Measurements from ENCODE around the gene IFNGR1.
"Not testable (repeated sequence)": the region's sequence is repeated elsewhere in the genome, so short reads cannot be mapped to it uniquely, and the experiment has no call there.

Gene IFNGR1

DNA sequence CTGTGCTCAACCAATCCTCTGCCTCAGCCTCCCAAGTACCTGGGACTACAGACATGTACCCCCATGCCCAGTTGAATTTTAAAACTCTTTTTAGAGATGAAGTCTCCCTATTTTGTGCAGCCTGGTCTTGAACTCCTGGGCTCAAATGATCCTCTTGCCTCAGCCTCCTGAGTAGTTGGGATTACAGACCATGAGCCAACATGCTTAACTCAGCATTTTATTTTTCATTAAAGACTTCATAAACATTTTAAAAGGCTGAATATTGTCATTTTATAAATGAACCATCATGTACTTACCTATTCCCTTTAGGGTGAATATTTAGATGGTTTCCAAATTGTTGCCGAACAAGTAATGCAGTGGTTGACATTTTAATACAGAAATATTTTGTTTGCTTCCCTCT, 16.5 kb upstream of the IFNGR1 start:
- no peak for DNase-seq

DNA sequence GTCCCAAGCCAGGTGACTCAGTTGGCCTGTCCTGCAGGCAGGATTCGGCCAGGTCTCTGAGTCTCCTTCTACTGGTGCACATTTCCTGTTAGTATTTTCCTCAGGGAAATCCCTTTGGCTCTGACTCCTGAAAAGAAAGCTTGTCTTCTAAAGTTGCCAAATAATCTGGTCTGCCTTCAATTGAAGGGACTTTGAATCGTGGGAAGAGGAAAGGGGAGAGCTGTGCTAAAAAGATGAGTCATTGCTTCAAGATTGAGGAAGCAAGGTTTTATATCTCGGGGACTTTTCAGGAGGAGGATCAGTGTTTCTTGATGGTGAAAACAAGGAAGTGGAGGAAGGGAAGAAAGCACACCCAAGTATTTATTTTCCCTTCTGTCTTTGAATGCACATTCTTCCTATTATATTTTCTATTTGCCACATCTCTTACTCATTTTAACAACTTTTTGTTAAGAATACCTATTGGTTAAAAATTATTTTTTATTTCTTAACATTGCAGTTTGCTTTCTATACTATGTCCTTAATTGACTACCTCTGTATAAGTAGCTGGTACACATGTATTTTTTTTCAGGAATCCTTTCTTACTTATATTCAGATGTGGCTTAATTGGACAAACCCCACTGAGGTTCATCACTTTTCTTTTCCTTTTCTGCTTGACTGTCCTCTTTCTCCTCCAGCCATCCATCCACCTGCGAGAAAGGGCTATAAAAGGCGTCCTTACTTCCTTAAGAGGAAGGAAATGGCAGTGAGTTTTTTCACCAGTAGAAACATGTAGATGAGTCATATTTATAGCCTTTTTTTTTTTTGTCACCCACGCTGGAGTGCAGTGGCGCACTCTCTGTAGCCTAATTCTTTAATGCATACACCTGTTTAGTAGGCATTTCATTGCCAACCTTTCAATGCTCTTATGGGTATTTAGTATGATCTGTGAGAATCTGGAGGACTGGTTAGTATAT, 15.0 kb upstream of the IFNGR1 start:
- DNase-seq = peak; percentile 46

DNA sequence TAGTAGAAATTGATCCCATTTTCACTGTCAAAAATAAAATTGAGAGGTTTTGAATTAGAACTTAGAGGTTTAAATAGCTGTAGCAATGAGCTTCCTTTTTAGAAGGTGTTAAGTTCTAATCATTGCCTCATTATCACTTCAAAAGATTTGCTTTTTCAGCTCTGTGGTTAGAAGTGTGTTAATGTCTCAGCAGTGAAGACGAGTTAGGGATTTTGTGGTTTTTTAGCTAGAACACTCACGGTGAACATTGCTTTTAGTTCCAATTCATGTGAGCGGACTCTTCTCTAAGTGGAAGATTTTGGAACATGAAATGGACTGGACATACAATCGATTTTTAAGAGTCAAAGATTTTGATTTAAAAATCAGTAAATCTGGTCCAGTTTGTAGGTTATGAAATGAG, 12.7 kb upstream of the IFNGR1 start:
- DNase-seq = no peak

DNA sequence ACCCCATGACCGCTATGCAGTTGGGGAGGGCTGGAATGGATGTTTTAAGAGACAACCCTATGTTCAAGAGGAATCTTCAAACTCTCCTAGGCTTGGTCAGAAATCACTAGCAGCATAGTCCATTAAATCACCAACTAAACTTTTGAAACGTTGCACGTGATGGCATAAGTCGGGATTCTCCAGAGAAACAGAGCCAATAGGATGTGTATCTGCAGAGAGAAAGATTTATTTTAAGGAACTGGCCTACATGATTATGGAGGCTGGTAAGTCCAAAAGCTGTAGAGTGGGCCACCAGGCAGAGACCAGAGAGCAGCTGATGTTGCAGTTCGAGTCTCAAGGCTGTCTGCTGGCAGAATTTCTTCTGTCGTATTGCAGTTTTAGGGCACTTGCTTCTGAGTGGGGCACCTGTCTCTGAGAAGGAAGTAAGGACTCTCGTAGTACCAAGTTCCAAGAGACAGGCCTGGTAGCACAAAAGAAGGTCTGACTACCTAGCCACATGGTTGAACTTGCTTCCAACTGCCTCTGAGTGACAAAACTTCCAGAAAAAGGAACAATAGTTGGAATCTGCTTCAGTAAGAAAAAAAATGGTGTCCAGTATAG, 11.9 kb upstream of the IFNGR1 start:
- DNase-seq = no peak

DNA sequence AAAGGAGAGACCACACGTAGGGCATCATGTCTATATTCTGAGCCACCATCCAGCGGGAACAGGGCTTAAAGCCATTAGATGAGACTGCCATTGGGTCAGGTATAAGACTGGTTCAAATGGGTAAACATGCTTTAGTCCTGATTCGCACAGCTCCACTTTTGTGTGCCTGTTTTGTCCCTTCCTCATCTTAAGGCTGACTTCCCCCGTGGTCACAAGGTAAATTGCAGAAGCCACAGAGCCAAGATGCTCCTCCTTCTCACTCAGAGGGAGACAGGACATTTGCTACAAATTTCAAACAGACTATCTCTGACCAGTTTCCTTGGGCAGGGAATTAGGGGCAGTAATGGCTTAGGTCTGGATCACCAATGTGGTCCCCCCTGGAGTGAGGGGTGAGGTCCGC, 11.4 kb upstream of the IFNGR1 start:
- DNase-seq = no peak

DNA sequence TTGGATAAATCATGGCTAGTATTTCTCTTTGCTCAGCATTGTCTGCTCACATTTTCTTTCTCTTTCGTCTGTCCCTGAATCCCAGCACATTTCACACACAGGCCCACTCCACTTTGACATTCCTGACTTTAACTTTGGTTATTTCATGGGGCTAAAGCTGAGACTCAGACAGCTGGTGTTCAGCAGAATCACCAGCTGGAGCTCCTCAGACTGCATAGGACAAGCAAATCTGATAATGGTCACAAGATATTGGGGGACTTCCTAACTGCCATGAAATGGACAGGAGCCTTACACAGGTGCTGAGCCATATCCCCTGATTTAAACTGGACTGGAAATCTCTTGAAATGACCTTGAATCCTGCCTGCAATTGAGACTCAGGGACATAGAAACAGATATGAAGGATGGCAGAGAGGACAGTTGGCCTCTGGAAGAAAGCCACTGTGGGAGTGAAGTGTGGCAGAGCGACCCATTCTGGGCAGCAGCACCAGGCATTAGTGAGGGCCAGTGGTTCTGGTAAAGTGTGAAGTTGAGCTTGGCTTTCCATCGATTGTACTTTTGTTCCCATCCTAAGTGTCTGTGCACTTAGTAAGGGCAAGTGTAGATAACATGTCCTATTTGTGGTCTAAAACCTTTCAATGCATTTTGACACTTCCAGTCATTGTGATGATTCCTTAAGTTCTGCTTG, 10.0 kb upstream of the IFNGR1 start:
- no peak for DNase-seq

DNA sequence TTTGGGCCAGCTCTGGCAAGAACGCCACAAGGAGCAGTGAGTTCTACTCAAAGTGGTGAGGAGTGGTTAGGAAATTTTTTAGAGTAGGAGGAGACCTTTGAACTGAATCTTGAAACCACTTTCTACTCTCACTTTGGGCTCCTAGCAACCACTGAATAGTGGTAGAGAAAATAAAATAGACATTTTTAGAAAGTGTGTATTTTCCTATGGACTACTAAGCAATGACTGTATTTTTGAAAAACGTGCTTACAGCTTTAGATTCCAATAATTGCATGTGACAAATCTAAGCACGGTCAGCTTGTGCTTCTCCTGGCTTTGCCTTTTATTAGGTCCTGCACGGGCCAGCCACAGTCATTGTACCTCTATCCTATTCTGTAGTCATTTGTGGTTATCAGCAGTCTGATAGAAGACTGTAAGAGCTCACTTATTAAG, 8.7 kb upstream of the IFNGR1 start:
- no peak for DNase-seq

DNA sequence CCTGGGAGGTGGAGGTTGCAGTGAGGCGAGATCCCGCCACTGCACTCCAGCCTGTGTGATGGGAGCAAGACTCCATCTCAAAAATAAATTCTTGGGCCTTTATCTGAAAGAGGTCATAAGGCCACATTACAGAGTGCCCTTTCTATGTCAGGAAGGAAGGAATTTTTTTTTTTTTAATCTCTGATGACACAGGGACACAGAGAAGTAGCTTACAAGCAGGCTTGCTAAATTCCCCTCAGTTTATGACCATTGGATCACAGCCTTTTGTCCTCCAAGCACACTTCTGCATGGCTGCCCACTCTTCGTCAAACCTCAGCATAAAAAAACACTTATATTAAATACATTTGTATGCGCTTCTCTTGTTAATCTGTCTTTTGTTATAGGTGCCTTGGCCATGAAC, 7.5 kb upstream of the IFNGR1 start:
- no peak for DNase-seq

DNA sequence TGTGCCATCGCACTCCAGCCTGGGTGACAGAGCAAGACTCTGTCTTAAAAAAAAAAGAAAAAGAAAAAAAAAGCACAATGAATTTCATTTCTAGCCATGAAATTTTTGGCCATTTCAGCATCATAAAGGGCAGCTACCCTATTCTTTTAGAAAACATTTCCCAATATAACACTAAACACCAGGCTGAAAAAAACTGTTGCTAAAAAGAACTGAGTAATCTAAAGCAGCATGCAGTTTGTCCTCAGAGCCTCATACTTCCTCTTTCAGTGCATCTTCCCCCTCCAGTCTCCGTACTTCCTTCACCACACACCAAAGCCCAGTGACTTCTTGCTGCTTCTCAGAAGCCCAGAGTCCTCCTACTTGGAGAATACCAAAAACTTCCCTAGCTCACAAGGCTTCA, 5.6 kb upstream of the IFNGR1 start:
- no peak for DNase-seq

DNA sequence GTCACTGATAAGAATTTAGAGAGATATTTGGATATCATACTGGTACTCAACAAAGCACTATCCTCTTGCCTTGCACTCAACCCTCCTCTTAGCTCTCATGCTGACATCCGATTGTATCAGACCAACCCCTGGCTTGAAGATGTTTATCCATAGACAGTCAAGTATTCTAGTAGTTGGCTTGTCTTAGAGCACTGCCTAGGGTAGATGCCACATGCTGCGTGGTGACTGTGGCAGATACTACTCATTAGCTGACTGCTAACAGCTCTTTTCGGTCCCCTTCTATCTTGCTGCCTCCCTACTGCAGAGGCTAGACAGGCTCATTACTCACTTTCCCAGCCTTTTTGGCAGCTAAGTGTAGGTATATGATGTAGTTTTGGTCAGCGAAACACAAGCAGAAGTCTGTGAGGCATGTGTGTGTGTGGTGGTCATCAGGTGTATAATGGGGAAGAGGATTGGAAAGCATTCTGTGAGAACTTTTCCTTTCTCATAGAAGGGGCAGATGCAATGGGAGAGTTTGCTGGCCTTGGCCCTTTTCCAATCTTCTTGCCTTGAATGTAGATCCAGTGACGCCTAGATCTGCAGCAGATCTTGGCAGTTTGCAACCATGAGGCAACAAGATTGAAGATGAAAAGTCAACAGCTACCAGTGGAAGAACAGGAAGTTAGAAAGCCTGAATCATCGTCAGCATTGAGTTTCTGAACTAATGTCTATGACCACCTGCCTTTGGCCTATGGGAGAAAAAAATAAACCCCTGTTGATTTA, 4.4 kb upstream of the IFNGR1 start:
- no peak for DNase-seq

DNA sequence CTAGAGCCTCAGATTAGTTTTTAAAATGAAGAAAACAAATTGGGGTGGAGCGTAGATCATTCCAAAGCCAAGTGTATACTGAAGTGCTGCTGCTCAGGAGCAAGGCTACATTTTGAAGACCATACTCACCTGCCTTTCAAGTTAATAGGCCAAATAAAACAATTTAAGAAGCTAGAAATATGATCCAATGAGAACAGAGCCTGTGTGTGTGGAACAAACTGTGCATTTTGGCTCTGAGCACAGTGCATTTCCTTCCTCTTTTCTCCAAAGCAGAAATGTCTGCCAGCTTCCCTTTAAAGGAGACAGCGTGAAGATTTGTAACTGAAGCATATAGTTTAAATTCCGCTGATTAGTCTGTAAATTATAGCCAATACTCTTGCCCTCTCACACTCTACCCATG, 3.2 kb upstream of the IFNGR1 start:
- no peak for DNase-seq

DNA sequence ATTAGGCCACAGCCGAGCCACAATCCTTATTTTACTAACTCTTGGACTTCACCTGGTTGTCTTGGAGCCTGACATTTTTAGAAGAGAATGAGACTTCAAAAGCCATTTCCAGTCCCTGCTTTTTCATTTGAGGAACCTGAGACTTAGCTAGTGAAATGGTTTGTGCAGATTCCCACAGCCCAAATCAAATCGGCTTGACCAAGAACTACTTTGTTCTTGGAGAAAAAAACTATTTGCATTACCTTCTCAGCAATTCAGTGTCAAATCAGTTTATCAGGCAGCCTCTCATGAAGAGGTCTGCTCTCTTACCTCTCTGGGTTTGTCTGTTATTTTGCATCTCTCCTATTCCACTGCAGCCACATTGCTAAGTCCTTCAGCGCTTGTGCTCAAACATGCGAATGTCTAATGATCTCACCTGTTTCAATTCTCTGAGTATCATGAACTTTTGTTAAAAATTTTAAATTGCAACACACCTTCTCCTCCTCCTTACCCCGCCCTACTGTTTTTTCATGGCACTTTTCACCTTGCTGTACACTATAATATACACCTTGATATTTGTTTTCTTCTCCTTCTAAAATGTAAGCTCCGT, 573 bp upstream of the IFNGR1 start:
- no peak for DNase-seq

DNA sequence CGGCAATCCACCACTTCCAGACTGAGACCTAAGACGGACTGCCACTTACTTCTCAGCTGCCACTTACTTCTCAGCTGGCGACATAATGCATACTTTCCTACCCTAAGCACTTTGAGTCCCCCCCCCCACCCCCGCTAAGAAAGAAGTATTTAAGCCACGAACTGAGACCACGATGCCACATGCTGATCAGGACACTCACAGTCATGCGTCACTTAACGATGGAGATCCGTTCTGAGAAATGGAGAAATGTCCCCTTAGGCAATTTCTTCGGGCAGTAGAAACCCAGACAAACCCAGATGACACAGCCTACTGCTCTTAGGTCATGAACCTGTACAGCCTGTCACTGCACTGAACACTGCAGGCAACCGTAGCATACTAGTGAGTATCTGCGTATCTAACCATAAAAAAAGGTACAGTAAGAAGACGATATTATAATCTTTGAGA, 690 bp downstream of the IFNGR1 start:
- DNase-seq = peak; percentile 49

DNA sequence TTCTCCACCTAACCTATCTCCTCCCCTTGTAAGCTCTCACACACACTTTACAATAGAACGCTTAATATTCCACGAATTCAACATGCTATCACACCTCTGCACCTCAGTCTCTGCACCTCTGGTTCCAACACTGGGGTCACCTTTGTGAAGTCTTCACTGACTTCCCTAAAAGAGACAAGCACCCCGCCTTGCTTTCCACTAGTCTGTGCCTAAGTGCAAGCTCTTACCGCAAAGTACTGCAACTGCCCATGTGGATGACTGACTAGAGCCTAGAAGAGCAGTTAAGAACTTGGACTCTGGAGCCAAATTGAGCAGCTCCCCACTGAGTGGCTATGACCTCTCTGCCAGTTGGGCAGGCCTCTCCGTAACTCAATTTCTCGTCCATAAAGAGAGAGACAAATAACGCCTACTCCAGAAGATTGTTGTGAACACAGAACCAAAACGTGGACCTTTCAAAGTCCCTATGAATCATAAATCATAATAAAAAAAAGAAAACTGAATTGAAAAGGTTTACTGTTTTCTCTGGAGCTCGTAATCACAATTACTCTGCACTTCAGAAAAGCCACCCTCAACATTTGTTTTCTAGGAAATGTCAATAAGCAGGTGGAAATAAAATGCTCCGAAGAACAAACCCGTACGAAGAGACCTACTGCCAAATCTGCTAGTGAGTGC, 1.2 kb downstream of the IFNGR1 start:
- DNase-seq = no peak

DNA sequence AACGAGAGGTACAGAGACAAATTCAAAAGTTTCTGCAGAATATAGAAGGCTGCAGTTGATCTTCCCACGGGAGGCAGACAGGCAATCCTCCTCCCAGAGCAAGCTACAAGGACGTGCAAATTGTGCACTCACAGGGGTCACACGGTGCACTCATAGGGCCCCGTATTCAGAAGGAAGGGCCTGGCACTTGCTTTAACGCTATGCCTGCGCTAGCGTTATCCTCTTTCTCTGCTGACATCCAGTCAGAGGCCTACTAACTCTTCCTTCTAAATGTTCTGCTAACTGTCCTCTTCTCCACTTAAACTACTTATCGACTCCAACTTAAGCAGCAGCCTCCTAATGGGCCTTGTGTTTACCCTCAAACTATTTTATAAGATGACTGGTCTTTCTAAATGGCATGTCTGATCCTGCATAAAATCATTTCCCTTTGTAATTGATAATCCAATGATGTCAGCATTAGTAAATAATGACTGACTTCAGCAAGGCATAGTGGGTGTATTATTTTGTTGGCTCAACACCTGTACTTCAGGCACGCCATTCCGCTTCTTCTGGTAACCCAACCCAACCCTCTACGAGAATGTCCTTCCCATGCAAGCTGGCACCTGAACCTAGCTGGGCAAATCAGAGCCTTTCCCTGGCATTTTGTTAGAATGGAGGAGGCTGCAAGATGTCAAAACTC, 2.2 kb downstream of the IFNGR1 start:
- DNase-seq = no peak

DNA sequence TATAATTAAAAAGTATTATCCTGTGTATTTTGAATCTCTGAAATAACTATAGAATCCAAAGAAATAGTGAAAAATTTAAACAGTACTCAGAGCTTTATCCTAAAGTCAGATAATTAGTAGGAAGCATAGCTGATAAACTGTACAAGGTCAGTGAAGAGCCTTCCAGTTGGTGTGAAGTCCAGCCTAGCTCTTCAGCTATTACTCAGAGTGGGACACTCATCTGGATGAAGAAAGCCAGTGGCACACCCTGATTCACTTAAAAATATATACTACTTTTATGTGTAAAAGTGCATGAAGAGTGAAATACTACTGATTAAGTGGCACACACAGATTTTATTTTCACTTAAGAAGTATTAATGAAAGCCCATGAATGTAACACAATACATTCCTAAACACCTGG, 3.1 kb downstream of the IFNGR1 start:
- no peak for DNase-seq

DNA sequence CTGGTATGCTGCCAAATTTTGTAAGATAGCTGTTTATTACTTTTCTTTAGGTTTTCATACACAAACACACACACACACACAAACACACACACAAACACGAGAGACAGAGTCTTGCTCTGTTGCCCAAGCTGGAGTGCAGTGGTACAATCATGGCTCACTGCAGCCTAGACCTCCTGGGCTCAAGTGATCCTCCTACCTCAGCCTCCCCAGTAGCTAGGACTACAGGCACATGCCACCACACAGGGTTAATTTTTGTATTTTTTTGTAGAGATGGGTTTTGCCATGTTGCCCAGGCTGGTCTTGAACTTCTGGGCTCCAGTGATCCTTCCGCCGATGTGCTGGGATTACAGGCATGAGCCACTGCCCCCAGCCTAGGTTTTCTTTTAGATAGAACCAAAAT, 3.6 kb downstream of the IFNGR1 start:
- not testable (repeated sequence) for DNase-seq

DNA sequence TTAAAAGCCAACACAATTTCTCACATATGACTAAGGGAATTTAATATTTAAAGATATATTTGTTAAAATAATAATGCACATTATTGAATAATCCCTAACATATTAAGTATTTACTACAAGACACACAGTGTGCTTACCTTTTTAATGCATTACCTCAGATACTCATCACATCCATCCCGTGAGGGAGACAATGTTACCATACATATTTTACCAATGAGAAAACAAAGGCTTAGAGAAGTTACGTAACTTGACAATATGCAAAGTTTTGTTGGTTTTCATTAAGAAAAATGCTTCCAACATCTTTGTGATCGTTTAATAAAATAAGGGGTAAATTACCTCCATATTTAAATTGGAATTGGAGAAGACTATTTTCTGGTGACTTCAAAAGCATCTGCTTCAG, 4.3 kb downstream of the IFNGR1 start:
- DNase-seq = no peak

DNA sequence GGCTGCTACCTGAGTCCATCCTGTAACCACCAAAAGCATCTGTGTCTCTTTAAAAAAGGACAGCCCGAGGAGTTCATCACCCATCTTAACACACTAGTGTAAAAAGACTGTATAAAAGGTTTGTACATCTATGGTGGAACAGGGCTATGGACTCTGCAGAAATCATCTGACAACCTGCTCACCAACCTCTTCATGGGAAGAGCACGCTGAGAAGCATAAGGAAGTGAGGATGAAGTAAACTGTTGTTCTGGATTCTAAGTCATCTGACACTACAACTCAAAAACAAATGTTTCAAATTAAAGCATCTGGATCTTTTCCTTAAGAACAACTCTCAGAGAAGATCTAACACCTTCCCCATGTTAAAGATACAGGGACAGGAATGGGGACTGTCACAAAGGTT, 5.4 kb downstream of the IFNGR1 start:
- DNase-seq = no peak

DNA sequence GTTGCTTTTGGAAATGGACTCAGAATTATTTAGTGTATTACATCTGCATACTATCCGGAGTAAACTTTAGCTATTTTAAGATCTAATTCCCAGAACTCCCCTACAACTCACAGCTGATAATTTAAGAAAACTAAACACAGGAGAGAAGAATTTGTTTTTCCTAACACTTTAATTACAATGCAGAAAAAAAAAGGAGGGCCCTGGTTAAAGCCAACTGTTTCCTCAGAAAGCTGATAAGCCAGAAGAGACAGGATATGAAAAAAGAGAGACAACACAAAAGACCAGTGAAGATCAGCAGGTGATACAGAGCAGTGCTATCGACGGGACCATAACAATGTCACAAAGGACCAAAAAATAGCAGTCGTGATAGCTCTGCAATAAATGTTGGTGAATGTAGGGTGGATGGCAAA, 5.8 kb downstream of the IFNGR1 start:
- DNase-seq = no peak

DNA sequence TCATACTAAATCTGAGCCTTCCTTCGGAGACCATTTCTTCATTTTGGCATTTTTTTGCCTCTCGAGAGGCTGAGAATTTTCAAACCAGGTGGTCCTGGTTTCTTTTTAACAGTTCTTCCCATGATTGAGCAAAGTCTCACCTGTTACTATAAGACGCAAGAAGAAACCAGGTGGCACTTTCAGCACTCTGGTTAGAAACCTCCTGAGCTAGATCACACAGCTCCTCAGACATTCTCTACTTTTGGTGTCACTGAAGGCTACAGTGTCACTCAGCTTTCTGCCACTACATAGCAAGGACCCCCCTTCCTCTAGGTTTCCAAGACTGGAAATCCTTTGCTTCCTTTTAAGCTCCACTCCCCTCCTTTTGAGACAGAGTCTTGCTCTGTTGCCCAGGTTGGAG, 7.3 kb downstream of the IFNGR1 start:
- DNase-seq = no peak

Data from CD4-positive, alpha-beta T cell treated with Interleukin-6 for 4 hours (primary cell).